Astrocyte (in vitro differentiated cells and primary cell): ENCODE measurements around the gene UGT2B15. TPM values are rescaled to one million over a fixed set of nuclear protein-coding genes. Genes with fewer than 3 reads are reported as not detected.

Source experiments
- DNase-seq: peaks from one replicate; pipeline ENCODE4 v3.0.0-alpha.2; 2010; ENCODE audit warnings: low read depth
- FAIRE-seq: peaks from 2 replicates; lab custom pipeline; 2011; peaks lifted over from hg19 to GRCh38; lab: Jason Lieb, UNC
- H2AFZ ChIP-seq: 2 replicates; pipeline ENCODE4 v1.6.0; 2012; ENCODE audit warnings: low read depth, low read length, inconsistent platforms
- H3K27ac ChIP-seq: 2 replicates; pipeline ENCODE4 v1.5.1; 2011; ENCODE audit warnings: low read depth, low read length, inconsistent platforms
- H3K27me3 ChIP-seq: 2 replicates; pipeline ENCODE4 v1.6.0; 2011; ENCODE audit warnings: low read length, inconsistent platforms; ENCODE audit not compliant: insufficient read depth
- H3K36me3 ChIP-seq: 2 replicates; pipeline ENCODE4 v1.5.1; 2011; ENCODE audit warnings: low read length, inconsistent platforms; ENCODE audit not compliant: insufficient read depth
- H3K4me1 ChIP-seq: 2 replicates; pipeline ENCODE4 v1.5.1; 2011; ENCODE audit warnings: low read length, inconsistent platforms; ENCODE audit not compliant: insufficient read depth
- H3K4me2 ChIP-seq: 2 replicates; pipeline ENCODE4 v1.6.0; 2012; ENCODE audit warnings: low read length, inconsistent platforms
- H3K4me3 ChIP-seq: 2 replicates; pipeline ENCODE4 v1.5.1; 2011; ENCODE audit warnings: low read depth, mild to moderate bottlenecking, low read length, inconsistent platforms; ENCODE audit not compliant: insufficient read depth
- H3K79me2 ChIP-seq: 2 replicates; pipeline ENCODE4 v1.6.0; 2012; ENCODE audit warnings: mild to moderate bottlenecking, low read length, inconsistent platforms; ENCODE audit not compliant: insufficient read depth
- H3K9ac ChIP-seq: 2 replicates; pipeline ENCODE4 v1.6.0; 2012; ENCODE audit warnings: mild to moderate bottlenecking, low read length, inconsistent platforms
- H3K9me3 ChIP-seq: 2 replicates; pipeline ENCODE4 v1.5.1; 2012; ENCODE audit warnings: low read depth, mild to moderate bottlenecking, low read length, inconsistent platforms; ENCODE audit not compliant: insufficient read depth
- H4K20me1 ChIP-seq: 2 replicates; pipeline ENCODE4 v1.6.0; 2012; ENCODE audit warnings: low read length, inconsistent platforms; ENCODE audit not compliant: insufficient read depth
- H3K27ac Mint-ChIP-seq: one replicate; pipeline ENCODE4 v1.8.0; 2021; ENCODE audit warnings: mild to moderate bottlenecking, mixed read lengths; ENCODE audit not compliant: unreplicated experiment
- H3K27me3 Mint-ChIP-seq: one replicate; pipeline ENCODE4 v1.8.0; 2021; ENCODE audit warnings: low read depth, mixed read lengths; ENCODE audit not compliant: unreplicated experiment
- H3K36me3 Mint-ChIP-seq: one replicate; pipeline ENCODE4 v1.8.0; 2021; ENCODE audit warnings: low read depth, mixed read lengths; ENCODE audit not compliant: unreplicated experiment
- H3K4me1 Mint-ChIP-seq: one replicate; pipeline ENCODE4 v1.8.0; 2021; ENCODE audit warnings: low read depth, mixed read lengths; ENCODE audit not compliant: unreplicated experiment
- H3K4me3 Mint-ChIP-seq: one replicate; pipeline ENCODE4 v1.8.0; 2021; ENCODE audit warnings: mild to moderate bottlenecking, moderate library complexity, mixed read lengths; ENCODE audit not compliant: unreplicated experiment
- H3K9me3 Mint-ChIP-seq: one replicate; pipeline ENCODE4 v1.8.0; 2021; ENCODE audit warnings: mild to moderate bottlenecking, mixed read lengths; ENCODE audit not compliant: unreplicated experiment
- CTCF ChIP-seq: IDR thresholded peaks from 2 replicates; pipeline ENCODE4 v1.5.1; 2011; ENCODE audit warnings: low read depth, mild to moderate bottlenecking, inconsistent platforms, low read length, moderate library complexity; ENCODE audit not compliant: insufficient read depth
- EZH2 ChIP-seq: IDR thresholded peaks from 2 replicates; pipeline ENCODE4 v1.6.1; 2012; ENCODE audit warnings: mild to moderate bottlenecking, low read length, inconsistent platforms; ENCODE audit not compliant: insufficient read depth
- total RNA-seq: library from RNA; stranded (reverse); gene quantifications from 2 replicates; pipeline ENCODE4 v1.2.1, GENCODE V29; 2021

The UGT2B15 gene
- total RNA-seq, 1 donor from 2014 or later: not detected

- H2AFZ ChIP-seq: no peak overlapping the region
- Mint-ChIP-seq H3K9me3 (no peaks in the 10 kb centered on the region), H3K4me1 (peaks cover 8% of the 10 kb centered on the region), H3K27ac (no peak overlapping the region), H3K27me3 (no peaks in the 10 kb centered on the region), H3K36me3 (no peaks in the 10 kb centered on the region), H3K4me3 (no peak overlapping the region)
- no peaks in the 10 kb centered on the region for H3K79me2 ChIP-seq
- TF ChIP-seq EZH2 (no peak), CTCF (no peak)
- FAIRE-seq: no peak
- no peak overlapping the region for H3K4me2 ChIP-seq
- H3K4me3 ChIP-seq: no peak overlapping the region
- no peaks in the 10 kb centered on the region for H3K4me1 ChIP-seq
- DNase-seq: no peak
- no peak overlapping the region for H3K9ac ChIP-seq
- no peak overlapping the region for H3K27ac ChIP-seq
- H3K9me3 ChIP-seq: no peaks in the 10 kb centered on the region
- H3K36me3 ChIP-seq: no peaks in the 10 kb centered on the region
- H4K20me1 ChIP-seq: no peaks in the 10 kb centered on the region
- H3K27me3 ChIP-seq: no peaks in the 10 kb centered on the region
These were observed 14.5 kb downstream of the UGT2B15 start for GRCh38 chr4:68655764-68656444.

GRCh38 chr4:68654946-68655721 lies 15.3 kb downstream of the UGT2B15 start:
- Histone ChIP-seq H2AFZ (no peak overlapping the region), H3K9ac (no peak overlapping the region), H3K79me2 (no peaks in the 10 kb centered on the region), H4K20me1 (no peaks in the 10 kb centered on the region), H3K27ac (no peak overlapping the region), H3K9me3 (no peaks in the 10 kb centered on the region), H3K36me3 (no peaks in the 10 kb centered on the region), H3K4me2 (no peak overlapping the region), H3K4me3 (no peak overlapping the region), H3K27me3 (no peaks in the 10 kb centered on the region), H3K4me1 (no peaks in the 10 kb centered on the region)
- FAIRE-seq (no peak), DNase-seq (no peak)
- no peak overlapping the region for H3K27ac Mint-ChIP-seq
- H3K4me1 Mint-ChIP-seq: peaks cover 8% of the 10 kb centered on the region
- no peaks in the 10 kb centered on the region for H3K9me3 Mint-ChIP-seq
- no peak overlapping the region for H3K4me3 Mint-ChIP-seq
- H3K27me3 Mint-ChIP-seq: no peaks in the 10 kb centered on the region
- no peaks in the 10 kb centered on the region for H3K36me3 Mint-ChIP-seq
- no peak for TF ChIP-seq CTCF
- no peak for TF ChIP-seq EZH2
